Ascending aorta (tissue), 2 donors: Measurements from ENCODE around the gene MARS2. TPM values are rescaled to one million over a fixed set of nuclear protein-coding genes. Genes with fewer than 3 reads are reported as not detected.
"Not testable (repeated sequence)": the region's sequence is repeated elsewhere in the genome, so short reads cannot be mapped to it uniquely, and the experiment has no call there.

Experiments
- DNase-seq, 2 donors: peaks; one replicate each; pipeline ENCODE4 v3.0.0-alpha.2; 2019; ENCODE audit warnings: low spot score in 2 of 2
- H3K27ac ChIP-seq, 2 donors: fragments of 200-600 bp; sonication (generic); one replicate each; pipeline ENCODE4 v1.5.1; 2016 to 2017; ENCODE audit warnings: mild to moderate bottlenecking in 1 of 2
- H3K27me3 ChIP-seq: fragments of 200-600 bp; sonication (generic); one replicate; pipeline ENCODE4 v1.5.1; 2017
- H3K36me3 ChIP-seq, 2 donors: fragments of 200-600 bp; sonication (generic); one replicate each; pipeline ENCODE4 v1.5.1; 2016
- H3K4me1 ChIP-seq, 2 donors: fragments of 200-600 bp; sonication (generic); one replicate each; pipeline ENCODE4 v1.5.1; 2016 to 2017; ENCODE audit warnings: mild to moderate bottlenecking in 1 of 2
- H3K4me3 ChIP-seq, 2 donors: fragments of 200-600 bp; sonication (generic); one replicate each; pipeline ENCODE4 v1.5.1; 2016 to 2017; ENCODE audit warnings: mild to moderate bottlenecking in 1 of 2
- H3K9me3 ChIP-seq, 2 donors: fragments of 200-600 bp; sonication (generic); one replicate each; pipeline ENCODE4 v1.5.1; 2016
- CTCF ChIP-seq, 3 experiments: fragments of 200-600 bp in 2 of 3; fragments of 450-650 bp in 1 of 3; sonication (generic) in 2 of 3; IDR thresholded peaks; one replicate each; pipeline ENCODE4 v1.5.1; 2016 to 2019; ENCODE audit warnings: antibody characterized with exemption in 3 of 3, mild to moderate bottlenecking in 1 of 3, moderate library complexity in 1 of 3
- intact Hi-C: fragments of 100-400 bp; cut with DNase I; formaldehyde crosslinking; loops from one replicate; pipeline ENCODE4 v1.15.1; 2023
- total RNA-seq: library from RNA; depleted of rRNA; stranded (reverse); fragments of >200 nt; gene quantifications from one replicate; pipeline ENCODE4 v1.1.0, GENCODE V29; 2016

Gene MARS2
- total RNA-seq, 1 donor from 2014 or later, result 6.5 TPM

DNA sequence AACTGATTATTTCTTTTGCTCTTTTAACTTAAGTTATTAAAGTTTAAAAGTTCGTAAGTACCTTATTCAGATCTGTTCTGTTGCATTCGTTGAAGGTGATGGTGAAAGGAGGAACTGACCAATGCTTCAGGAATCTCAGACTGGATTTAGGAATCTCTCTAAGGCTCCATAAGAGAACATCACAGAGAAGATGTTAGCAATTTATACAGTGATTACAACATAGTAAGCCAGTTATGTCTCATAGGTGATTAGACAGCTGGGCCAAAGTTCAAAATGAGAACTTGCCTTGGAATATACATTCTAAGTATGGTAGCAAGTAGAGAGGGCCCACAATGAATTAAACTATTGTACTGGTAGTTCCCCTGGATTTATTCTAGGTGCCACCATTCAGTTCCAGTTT is 3.2 kb downstream of the MARS2 start:
- Histone ChIP-seq H3K27me3 (no peaks in the 10 kb centered on the region), H3K27ac (no peak overlapping the region), H3K4me1 (peaks cover 10 to 21% of the 10 kb centered on the region in 2 donors), H3K9me3 (no peaks in the 10 kb centered on the region), H3K4me3 (no peak overlapping the region), H3K36me3 (peaks cover 0 to 5% of the 10 kb centered on the region in 2 donors)
- intact Hi-C loops, result loop anchor here (10.0 kb wide), 2 partner anchors 1596 to 1756 kb away; no protein-coding TSS in a partner anchor
- TF ChIP-seq CTCF (IDR thresholded peaks at IDR 0.05), result no peak
- no peak for DNase-seq

GRCh38 chr2:197709140-197709539 is 4.0 kb downstream of the MARS2 start:
- intact Hi-C loops, result loop anchor here (10.0 kb wide), 2 partner anchors 1596 to 1756 kb away; no protein-coding TSS in a partner anchor
- H3K36me3 ChIP-seq, H3K9me3 ChIP-seq, H3K27ac ChIP-seq, DNase-seq, H3K27me3 ChIP-seq, H3K4me3 ChIP-seq: not testable (repeated sequence)
- peaks cover 10 to 21% of the 10 kb centered on the region in 2 donors for H3K4me1 ChIP-seq

GRCh38 chr2:197710424-197711042 is 5.4 kb downstream of the MARS2 start:
- Histone ChIP-seq H3K4me3 (no peak overlapping the region), H3K27me3 (no peaks in the 10 kb centered on the region), H3K9me3 (no peaks in the 10 kb centered on the region), H3K27ac (no peak overlapping the region), H3K4me1 (peaks cover 10 to 21% of the 10 kb centered on the region in 2 donors), H3K36me3 (peaks cover 0 to 5% of the 10 kb centered on the region in 2 donors)
- DNase-seq, result no peak
- TF ChIP-seq CTCF (IDR thresholded peaks at IDR 0.05), result no peak
- intact Hi-C loops, result no loop called here

- TF ChIP-seq CTCF (IDR thresholded peaks at IDR 0.05), result no peak
- Histone ChIP-seq H3K4me3 (no peak overlapping the region), H3K36me3 (peaks cover 0 to 5% of the 10 kb centered on the region in 2 donors), H3K27ac (no peak overlapping the region), H3K27me3 (no peaks in the 10 kb centered on the region), H3K4me1 (peaks cover 6 to 17% of the 10 kb centered on the region in 2 donors), H3K9me3 (no peaks in the 10 kb centered on the region)
- DNase-seq, result no peak
- intact Hi-C loops, result no loop called here
These were observed 6.4 kb downstream of the MARS2 start for GRCh38 chr2:197711578-197711977.

GRCh38 chr2:197713271-197713670 is 8.1 kb downstream of the MARS2 start:
- Histone ChIP-seq H3K27ac (no peak overlapping the region), H3K27me3 (no peaks in the 10 kb centered on the region), H3K4me1 (peaks cover 3 to 8% of the 10 kb centered on the region in 2 donors), H3K4me3 (no peak overlapping the region), H3K9me3 (no peaks in the 10 kb centered on the region), H3K36me3 (peaks cover 0 to 5% of the 10 kb centered on the region in 2 donors)
- no peak for DNase-seq
- no peak for TF ChIP-seq CTCF (IDR thresholded peaks at IDR 0.05)
- intact Hi-C loops, result no loop called here

GRCh38 chr2:197717863-197718262 is 12.7 kb downstream of the MARS2 start:
- H3K4me1 ChIP-seq, result no peaks in the 10 kb centered on the region
- no peak for DNase-seq
- intact Hi-C loops, result no loop called here

More at GRCh38 chr2:197717863-197718262, 12.7 kb downstream of the MARS2 start:
- Histone ChIP-seq H3K4me3 (no peak overlapping the region), H3K27me3 (no peaks in the 10 kb centered on the region), H3K27ac (no peak overlapping the region), H3K9me3 (no peaks in the 10 kb centered on the region), H3K36me3 (no peaks in the 10 kb centered on the region)
- TF ChIP-seq CTCF (IDR thresholded peaks at IDR 0.05), result no peak
